NCI-H748 (cell line): ENCODE measurements around the gene ARHGEF11.

Experiments used
- DNase-seq: peaks from one replicate; lab custom pipeline; 2025; ENCODE audit not compliant: unreplicated experiment; lab: John Stamatoyannopoulos, UW

Gene ARHGEF11

GRCh38 chr1:156957634-156958033 is 87.9 kb downstream of the ARHGEF11 start:
- no peak for DNase-seq

- no peak for DNase-seq
Measured at GRCh38 chr1:156956333-156956732, 89.2 kb downstream of the ARHGEF11 start.

GRCh38 chr1:156953571-156953970 is 92.0 kb downstream of the ARHGEF11 start:
- no peak for DNase-seq

GRCh38 chr1:156951371-156951770 is 94.2 kb downstream of the ARHGEF11 start:
- no peak for DNase-seq

GRCh38 chr1:156949127-156949526 is 96.4 kb downstream of the ARHGEF11 start:
- no peak for DNase-seq

- DNase-seq: no peak
Measured at GRCh38 chr1:156948708-156949107, 96.8 kb downstream of the ARHGEF11 start.

- no peak for DNase-seq
Measured at GRCh38 chr1:156947818-156948525, 97.6 kb downstream of the ARHGEF11 start.

- no peak for DNase-seq
Measured at GRCh38 chr1:156947127-156947526, 98.4 kb downstream of the ARHGEF11 start.

GRCh38 chr1:156945881-156946661 is 99.5 kb downstream of the ARHGEF11 start:
- DNase-seq: no peak

GRCh38 chr1:156944848-156945247 is 100.7 kb downstream of the ARHGEF11 start:
- DNase-seq: no peak

GRCh38 chr1:156944268-156944667 is 101.3 kb downstream of the ARHGEF11 start:
- DNase-seq: no peak

- no peak for DNase-seq
Measured at GRCh38 chr1:156943756-156944155, 101.8 kb downstream of the ARHGEF11 start.

GRCh38 chr1:156942576-156942975 is 103.0 kb downstream of the ARHGEF11 start:
- DNase-seq: no peak

- DNase-seq: no peak
Measured at GRCh38 chr1:156942176-156942575, 103.4 kb downstream of the ARHGEF11 start.

- DNase-seq: no peak
Measured at GRCh38 chr1:156941675-156942074, 103.9 kb downstream of the ARHGEF11 start.

- DNase-seq: no peak
Measured at GRCh38 chr1:156939786-156940334, 105.7 kb downstream of the ARHGEF11 start.

GRCh38 chr1:156938813-156939212 is 106.7 kb downstream of the ARHGEF11 start:
- no peak for DNase-seq

GRCh38 chr1:156937883-156938282 is 107.7 kb downstream of the ARHGEF11 start:
- no peak for DNase-seq

GRCh38 chr1:156936721-156937220 is 108.8 kb downstream of the ARHGEF11 start:
- no peak for DNase-seq

- DNase-seq: no peak
Measured at GRCh38 chr1:156936191-156936590, 109.4 kb downstream of the ARHGEF11 start.

- DNase-seq: no peak
Measured at GRCh38 chr1:156935505-156936128, 109.9 kb downstream of the ARHGEF11 start.
